Ascending aorta (tissue), 2 donors: ENCODE results near the gene POMT2. TPM values are rescaled to one million over a fixed set of nuclear protein-coding genes. Genes with fewer than 3 reads are reported as not detected.
A peak's percentile ranks its signal among the peaks of the same experiment; 100 is the strongest.

Source experiments
- DNase-seq, 2 donors: peaks; one replicate each; pipeline ENCODE4 v3.0.0-alpha.2; 2019; ENCODE audit warnings: low spot score in 2 of 2
- H3K27ac ChIP-seq, 2 donors: fragments of 200-600 bp; sonication (generic); one replicate each; pipeline ENCODE4 v1.5.1; 2016 to 2017; ENCODE audit warnings: mild to moderate bottlenecking in 1 of 2
- H3K27me3 ChIP-seq: fragments of 200-600 bp; sonication (generic); one replicate; pipeline ENCODE4 v1.5.1; 2017
- H3K36me3 ChIP-seq, 2 donors: fragments of 200-600 bp; sonication (generic); one replicate each; pipeline ENCODE4 v1.5.1; 2016
- H3K4me1 ChIP-seq, 2 donors: fragments of 200-600 bp; sonication (generic); one replicate each; pipeline ENCODE4 v1.5.1; 2016 to 2017; ENCODE audit warnings: mild to moderate bottlenecking in 1 of 2
- H3K4me3 ChIP-seq, 2 donors: fragments of 200-600 bp; sonication (generic); one replicate each; pipeline ENCODE4 v1.5.1; 2016 to 2017; ENCODE audit warnings: mild to moderate bottlenecking in 1 of 2
- H3K9me3 ChIP-seq, 2 donors: fragments of 200-600 bp; sonication (generic); one replicate each; pipeline ENCODE4 v1.5.1; 2016
- intact Hi-C: fragments of 100-400 bp; cut with DNase I; formaldehyde crosslinking; loops from one replicate; pipeline ENCODE4 v1.15.1; 2023
- total RNA-seq: library from RNA; depleted of rRNA; stranded (reverse); fragments of >200 nt; gene quantifications from one replicate; pipeline ENCODE4 v1.1.0, GENCODE V29; 2016
- TF ChIP-seq, protein P1 (sequence below), 3 experiments: fragments of 200-600 bp in 2 of 3; fragments of 450-650 bp in 1 of 3; sonication (generic) in 2 of 3; IDR thresholded peaks; one replicate each; pipeline ENCODE4 v1.5.1; 2016 to 2019; ENCODE audit warnings: antibody characterized with exemption in 3 of 3, mild to moderate bottlenecking in 1 of 3, moderate library complexity in 1 of 3

Gene POMT2, protein sequence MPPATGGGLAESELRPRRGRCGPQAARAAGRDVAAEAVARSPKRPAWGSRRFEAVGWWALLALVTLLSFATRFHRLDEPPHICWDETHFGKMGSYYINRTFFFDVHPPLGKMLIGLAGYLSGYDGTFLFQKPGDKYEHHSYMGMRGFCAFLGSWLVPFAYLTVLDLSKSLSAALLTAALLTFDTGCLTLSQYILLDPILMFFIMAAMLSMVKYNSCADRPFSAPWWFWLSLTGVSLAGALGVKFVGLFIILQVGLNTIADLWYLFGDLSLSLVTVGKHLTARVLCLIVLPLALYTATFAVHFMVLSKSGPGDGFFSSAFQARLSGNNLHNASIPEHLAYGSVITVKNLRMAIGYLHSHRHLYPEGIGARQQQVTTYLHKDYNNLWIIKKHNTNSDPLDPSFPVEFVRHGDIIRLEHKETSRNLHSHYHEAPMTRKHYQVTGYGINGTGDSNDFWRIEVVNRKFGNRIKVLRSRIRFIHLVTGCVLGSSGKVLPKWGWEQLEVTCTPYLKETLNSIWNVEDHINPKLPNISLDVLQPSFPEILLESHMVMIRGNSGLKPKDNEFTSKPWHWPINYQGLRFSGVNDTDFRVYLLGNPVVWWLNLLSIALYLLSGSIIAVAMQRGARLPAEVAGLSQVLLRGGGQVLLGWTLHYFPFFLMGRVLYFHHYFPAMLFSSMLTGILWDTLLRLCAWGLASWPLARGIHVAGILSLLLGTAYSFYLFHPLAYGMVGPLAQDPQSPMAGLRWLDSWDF
- total RNA-seq, result 28.4 TPM

DNA sequence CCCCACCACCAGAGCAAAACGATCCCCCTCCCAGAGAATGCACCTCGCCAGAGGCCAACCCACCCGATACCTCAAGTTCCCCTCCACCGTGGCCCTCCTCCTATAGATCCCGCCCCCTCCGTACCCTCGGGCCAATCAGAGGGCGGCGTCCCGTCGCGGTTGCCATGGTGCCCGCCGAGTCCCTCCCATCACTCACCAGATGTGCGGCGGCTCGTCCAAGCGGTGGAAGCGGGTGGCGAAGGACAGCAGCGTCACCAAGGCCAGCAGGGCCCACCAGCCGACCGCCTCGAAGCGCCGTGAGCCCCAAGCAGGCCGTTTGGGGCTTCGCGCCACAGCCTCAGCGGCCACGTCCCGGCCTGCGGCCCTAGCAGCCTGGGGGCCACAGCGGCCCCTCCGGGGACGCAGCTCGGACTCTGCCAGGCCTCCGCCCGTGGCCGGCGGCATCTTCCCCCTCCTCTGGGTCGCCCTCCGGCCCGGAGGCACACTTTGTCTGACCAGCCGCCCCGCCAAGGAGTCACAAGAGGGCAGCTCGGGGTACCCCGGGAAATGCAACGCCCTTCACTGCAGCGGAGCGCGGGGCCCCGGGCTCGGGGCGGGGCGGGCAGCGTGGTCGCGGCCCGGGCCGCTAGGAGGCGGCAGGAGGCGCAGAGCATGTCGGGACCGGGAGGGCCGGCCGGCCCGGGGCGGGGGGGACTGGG is at the start of gene POMT2:
Gene POMT2 (minus strand): TSS at position 646 of the 698 bp plus-strand sequence. CDS start 202 bp downstream, at position 444.
- Histone ChIP-seq H3K27ac (peak within 1 kb of the TSS; percentile 94 to 97), H3K27me3 (no peaks in the 10 kb centered on the region), H3K36me3 (no peaks in the 10 kb centered on the region), H3K4me1 (peaks cover 0 to 11% of the 10 kb centered on the region in 2 donors), H3K9me3 (no peaks in the 10 kb centered on the region), H3K4me3 (peak within 1 kb of the TSS; percentile 76 to 99)
- peak; percentile 80 to 97 for DNase-seq
- intact Hi-C loops, result loop anchor here (2.0 to 5.0 kb wide), 5 partner anchors 222 to 508 kb away; partner anchors contain the start of genes ALKBH1, ANGEL1, CIPC and SLIRP
- TF ChIP-seq, protein P1, sequence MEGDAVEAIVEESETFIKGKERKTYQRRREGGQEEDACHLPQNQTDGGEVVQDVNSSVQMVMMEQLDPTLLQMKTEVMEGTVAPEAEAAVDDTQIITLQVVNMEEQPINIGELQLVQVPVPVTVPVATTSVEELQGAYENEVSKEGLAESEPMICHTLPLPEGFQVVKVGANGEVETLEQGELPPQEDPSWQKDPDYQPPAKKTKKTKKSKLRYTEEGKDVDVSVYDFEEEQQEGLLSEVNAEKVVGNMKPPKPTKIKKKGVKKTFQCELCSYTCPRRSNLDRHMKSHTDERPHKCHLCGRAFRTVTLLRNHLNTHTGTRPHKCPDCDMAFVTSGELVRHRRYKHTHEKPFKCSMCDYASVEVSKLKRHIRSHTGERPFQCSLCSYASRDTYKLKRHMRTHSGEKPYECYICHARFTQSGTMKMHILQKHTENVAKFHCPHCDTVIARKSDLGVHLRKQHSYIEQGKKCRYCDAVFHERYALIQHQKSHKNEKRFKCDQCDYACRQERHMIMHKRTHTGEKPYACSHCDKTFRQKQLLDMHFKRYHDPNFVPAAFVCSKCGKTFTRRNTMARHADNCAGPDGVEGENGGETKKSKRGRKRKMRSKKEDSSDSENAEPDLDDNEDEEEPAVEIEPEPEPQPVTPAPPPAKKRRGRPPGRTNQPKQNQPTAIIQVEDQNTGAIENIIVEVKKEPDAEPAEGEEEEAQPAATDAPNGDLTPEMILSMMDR (IDR thresholded peaks at IDR 0.05), result peak in 1 of 3 experiments; percentile 56

DNA sequence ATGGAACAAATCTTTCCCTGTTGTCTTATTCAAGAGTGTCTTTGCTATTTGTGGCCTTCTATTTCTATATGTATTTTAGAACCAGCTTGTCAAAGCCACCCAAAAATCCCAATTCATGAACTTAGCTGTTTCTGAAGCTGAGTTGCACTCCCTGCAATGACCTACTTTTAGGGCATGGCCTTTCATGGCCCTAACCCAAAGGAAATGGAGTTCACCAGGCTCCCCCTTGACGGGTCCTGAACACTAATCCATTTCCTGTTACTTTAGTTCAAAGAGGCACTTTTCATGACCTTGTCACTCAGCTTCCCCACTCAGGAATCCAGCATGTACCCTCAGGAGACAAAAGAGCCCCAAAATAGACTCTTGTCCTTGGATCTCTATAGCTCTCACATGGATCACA is 48.6 kb upstream of the POMT2 start:
- Histone ChIP-seq H3K27me3 (no peaks in the 10 kb centered on the region), H3K36me3 (no peaks in the 10 kb centered on the region), H3K27ac (no peak overlapping the region), H3K4me3 (no peak overlapping the region), H3K4me1 (no peaks in the 10 kb centered on the region), H3K9me3 (no peaks in the 10 kb centered on the region)
- TF ChIP-seq, protein P1 (IDR thresholded peaks at IDR 0.05), result no peak
- no peak for DNase-seq
- intact Hi-C loops, result no loop called here

DNA sequence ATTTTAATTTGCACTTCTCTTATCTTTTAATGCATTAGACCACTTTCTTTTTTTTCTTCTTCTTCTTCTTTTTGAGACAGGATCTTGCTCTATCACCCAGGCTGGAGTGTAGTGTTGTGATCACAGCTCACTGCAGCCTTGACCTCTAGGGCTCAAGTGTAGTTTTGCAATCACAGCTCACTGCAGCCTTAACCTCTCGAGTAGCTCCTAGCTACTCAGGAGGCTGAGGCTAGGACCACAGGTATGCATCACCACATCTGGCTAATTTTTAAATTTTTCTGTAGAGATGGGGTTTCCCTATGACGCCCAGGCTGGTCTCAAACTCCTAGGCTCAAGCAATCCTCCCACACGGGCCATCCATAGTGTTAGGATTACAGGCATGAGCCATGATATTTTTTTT is 43.5 kb upstream of the POMT2 start:
- intact Hi-C loops, result no loop called here

DNA sequence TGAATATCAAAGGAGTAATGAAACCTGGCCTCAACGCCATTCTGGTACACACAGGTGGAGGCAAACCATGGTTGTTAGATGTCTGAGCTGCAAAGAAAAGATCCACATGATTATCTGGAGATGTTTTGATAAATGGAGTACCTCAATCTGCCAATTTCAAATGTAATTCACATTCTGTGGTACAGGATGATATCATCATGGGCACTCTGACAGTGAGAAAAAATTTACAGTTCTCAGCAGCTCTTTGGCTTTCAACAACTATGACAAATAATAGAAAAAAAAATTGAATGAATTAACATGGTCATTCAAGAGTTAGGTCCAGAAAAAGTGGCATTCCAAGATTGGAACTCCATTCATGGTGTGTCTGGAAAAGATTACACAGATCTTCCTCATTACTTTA is 38.9 kb upstream of the POMT2 start:
- Histone ChIP-seq H3K4me1 (no peaks in the 10 kb centered on the region), H3K9me3 (no peaks in the 10 kb centered on the region), H3K27me3 (no peaks in the 10 kb centered on the region), H3K27ac (no peak overlapping the region), H3K4me3 (no peak overlapping the region), H3K36me3 (no peaks in the 10 kb centered on the region)
- TF ChIP-seq, protein P1 (IDR thresholded peaks at IDR 0.05), result no peak
- intact Hi-C loops, result no loop called here
- no peak for DNase-seq

More for the DNA sequence above, 43.5 kb upstream of the POMT2 start:
- no peaks in the 10 kb centered on the region for H3K36me3 ChIP-seq
- TF ChIP-seq, protein P1 (IDR thresholded peaks at IDR 0.05), result no peak
- H3K27ac ChIP-seq, result no peak overlapping the region
- H3K4me1 ChIP-seq, result no peaks in the 10 kb centered on the region
- H3K4me3 ChIP-seq, result no peak overlapping the region
- no peaks in the 10 kb centered on the region for H3K27me3 ChIP-seq
- H3K9me3 ChIP-seq, result no peaks in the 10 kb centered on the region
- DNase-seq, result no peak

DNA sequence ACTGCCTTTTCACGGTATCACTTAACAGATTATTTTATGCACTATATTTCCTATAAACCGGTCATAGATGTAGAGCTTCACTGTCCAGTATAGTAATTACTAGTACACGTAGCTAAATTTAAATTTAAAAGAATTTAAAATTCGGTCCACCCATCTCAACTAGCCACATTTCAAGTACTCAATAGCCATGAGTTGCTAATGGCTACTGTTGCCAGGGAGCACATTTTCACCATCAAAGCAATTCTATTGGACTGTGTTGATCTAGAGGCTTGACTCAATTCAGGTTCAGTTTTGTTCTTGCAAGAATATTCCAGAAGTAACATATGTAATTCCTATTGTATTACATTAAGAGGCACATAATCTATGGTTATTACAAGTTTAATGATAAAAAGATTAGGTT is 36.2 kb upstream of the POMT2 start:
- no peak overlapping the region for H3K27ac ChIP-seq
- TF ChIP-seq, protein P1 (IDR thresholded peaks at IDR 0.05), result no peak

More for the DNA sequence above, 36.2 kb upstream of the POMT2 start:
- Histone ChIP-seq H3K4me1 (no peaks in the 10 kb centered on the region), H3K9me3 (no peaks in the 10 kb centered on the region), H3K27me3 (no peaks in the 10 kb centered on the region), H3K36me3 (no peaks in the 10 kb centered on the region), H3K4me3 (no peak overlapping the region)
- intact Hi-C loops, result no loop called here
- DNase-seq, result no peak
